Esophagus squamous epithelium (tissue), 4 donors: ENCODE measurements around the gene MS4A7.

Experiments used
- POLR2A ChIP-seq, 4 donors: fragments of 450-650 bp; IDR thresholded peaks; one replicate each; pipeline ENCODE4 v1.6.1; 2017; ENCODE audit warnings: antibody characterized with exemption in 4 of 4, mild to moderate bottlenecking in 4 of 4, moderate library complexity in 3 of 4
- TF ChIP-seq, protein P1 (sequence below), 6 experiments: fragments of 450-650 bp in 4 of 6; fragments of 200-600 bp in 2 of 6; sonication (generic) in 2 of 6; IDR thresholded peaks; one replicate each; pipeline ENCODE4 v1.5.1; 2016 to 2019; ENCODE audit warnings: antibody characterized with exemption in 6 of 6, mild to moderate bottlenecking in 4 of 6, moderate library complexity in 4 of 6

DNA sequence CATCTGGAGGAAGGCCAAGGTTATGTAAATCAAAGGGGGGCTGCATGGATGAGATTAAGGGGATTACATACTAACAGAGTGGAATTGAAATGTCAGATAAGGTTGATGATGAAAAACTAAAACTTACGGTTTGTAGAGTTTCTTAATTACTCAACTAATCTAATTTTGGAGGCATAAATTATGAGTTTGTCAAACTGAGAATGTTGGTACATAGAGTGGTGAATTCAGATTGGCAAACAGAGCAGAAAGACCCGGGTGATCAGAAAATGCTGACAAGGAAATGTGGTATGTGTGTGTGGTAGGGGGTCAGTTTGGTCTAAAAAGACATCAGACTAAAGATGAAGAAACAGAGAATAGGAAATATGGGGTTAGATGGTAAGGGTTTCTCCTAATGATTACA, 40.3 kb upstream of the MS4A7 start:
- TF ChIP-seq, protein P1, sequence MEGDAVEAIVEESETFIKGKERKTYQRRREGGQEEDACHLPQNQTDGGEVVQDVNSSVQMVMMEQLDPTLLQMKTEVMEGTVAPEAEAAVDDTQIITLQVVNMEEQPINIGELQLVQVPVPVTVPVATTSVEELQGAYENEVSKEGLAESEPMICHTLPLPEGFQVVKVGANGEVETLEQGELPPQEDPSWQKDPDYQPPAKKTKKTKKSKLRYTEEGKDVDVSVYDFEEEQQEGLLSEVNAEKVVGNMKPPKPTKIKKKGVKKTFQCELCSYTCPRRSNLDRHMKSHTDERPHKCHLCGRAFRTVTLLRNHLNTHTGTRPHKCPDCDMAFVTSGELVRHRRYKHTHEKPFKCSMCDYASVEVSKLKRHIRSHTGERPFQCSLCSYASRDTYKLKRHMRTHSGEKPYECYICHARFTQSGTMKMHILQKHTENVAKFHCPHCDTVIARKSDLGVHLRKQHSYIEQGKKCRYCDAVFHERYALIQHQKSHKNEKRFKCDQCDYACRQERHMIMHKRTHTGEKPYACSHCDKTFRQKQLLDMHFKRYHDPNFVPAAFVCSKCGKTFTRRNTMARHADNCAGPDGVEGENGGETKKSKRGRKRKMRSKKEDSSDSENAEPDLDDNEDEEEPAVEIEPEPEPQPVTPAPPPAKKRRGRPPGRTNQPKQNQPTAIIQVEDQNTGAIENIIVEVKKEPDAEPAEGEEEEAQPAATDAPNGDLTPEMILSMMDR (IDR thresholded peaks at IDR 0.05), result no peak
- no peak for TF ChIP-seq POLR2A (IDR thresholded peaks at IDR 0.05)
